AG08396 (cell line): Measurements from ENCODE around the gene ELF5.
A peak's percentile ranks its signal among the peaks of the same experiment; 100 is the strongest.

Experiments
- DNase-seq: peaks from one replicate; pipeline ENCODE4 v3.0.0; 2012; ENCODE audit warnings: low spot score, mixed read lengths

ELF5 gene

GRCh38 chr11:34521265-34521664, 7.7 kb upstream of the ELF5 start:
- DNase-seq: no peak

DNA sequence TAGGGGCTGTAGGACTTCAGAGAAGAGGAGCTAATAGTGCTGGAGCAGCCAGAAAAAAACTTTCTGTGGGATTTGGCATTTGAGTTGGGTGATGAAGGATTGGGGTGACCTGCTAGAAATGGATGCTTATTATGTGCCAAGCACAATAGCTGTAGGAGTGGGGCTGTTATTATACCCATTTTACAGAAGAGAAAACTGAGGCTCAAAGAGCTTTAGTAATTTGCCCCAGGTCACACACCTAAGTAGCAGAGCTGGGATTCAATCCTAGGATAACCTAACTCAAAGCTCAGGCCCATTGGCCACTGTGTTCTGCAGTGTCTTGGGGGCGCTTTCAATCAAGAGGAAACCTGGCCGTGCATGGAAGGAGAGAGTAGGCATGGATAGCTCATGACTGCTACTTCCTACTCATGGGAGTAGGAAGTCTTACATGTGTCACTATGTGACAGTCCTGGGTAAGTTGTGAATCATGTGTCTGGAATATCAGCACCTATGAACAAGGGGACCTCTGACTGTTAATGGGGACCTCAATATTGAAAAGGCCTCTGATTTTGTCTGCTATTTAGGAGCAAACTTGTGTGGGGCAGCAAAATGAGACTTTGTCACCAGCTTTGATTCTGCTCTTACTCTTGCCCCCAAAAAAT, 6.1 kb upstream of the ELF5 start:
- no peak for DNase-seq

GRCh38 chr11:34516247-34517040, 2.9 kb upstream of the ELF5 start:
- no peak for DNase-seq

DNA sequence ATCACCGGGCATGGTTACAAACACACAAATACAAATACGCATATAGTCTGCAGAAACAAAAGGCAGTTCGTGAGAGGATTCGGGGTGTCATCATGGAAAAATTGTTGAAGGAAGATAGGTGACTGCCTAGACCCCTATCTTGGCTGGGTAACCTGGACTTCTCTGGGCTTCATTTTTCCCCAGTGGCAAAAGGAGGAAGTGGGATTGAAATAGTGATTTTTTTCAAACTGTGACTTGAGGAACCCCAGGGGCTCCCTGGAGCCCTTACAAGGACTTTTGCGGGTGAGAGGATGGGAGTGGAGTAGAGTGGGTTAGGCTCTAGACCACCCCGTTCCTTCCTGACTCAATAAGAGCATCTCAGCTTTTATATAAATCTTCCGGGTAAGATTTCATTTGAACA, 1.0 kb upstream of the ELF5 start:
- no peak for DNase-seq

GRCh38 chr11:34512840-34513681, 533 bp downstream of the ELF5 start:
- DNase-seq: peak; percentile 73

GRCh38 chr11:34510673-34511072, 2.9 kb downstream of the ELF5 start:
- no peak for DNase-seq

DNA sequence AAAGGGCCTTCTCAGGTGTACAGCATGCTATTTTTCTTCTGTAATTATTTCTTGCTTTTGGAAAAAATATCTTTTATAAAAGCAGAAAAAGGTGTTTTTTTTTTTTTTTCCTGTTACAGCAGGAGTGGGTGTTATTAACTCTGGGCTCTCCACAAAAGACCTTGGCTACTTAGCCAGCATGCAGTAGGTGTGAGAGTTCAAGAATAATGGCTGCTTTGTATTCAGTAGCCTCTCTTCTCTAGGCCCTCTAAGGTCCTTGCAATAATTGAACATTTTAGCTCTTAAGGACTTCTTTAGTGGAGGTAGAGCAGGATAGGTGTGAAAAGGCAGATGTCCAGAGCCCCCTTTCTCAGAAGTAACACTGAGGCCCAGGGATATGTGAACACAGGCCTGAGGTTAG, 3.4 kb downstream of the ELF5 start:
- no peak for DNase-seq

- no peak for DNase-seq
These were observed 4.2 kb downstream of the ELF5 start for GRCh38 chr11:34509336-34509876.

GRCh38 chr11:34508524-34508923, 5.1 kb downstream of the ELF5 start:
- no peak for DNase-seq

- DNase-seq: no peak
These were observed 6.0 kb downstream of the ELF5 start for GRCh38 chr11:34507610-34508009.

- no peak for DNase-seq
These were observed 6.4 kb downstream of the ELF5 start for GRCh38 chr11:34507156-34507555.

GRCh38 chr11:34505874-34506273, 7.7 kb downstream of the ELF5 start:
- DNase-seq: no peak

GRCh38 chr11:34502949-34503348, 10.6 kb downstream of the ELF5 start:
- no peak for DNase-seq

DNA sequence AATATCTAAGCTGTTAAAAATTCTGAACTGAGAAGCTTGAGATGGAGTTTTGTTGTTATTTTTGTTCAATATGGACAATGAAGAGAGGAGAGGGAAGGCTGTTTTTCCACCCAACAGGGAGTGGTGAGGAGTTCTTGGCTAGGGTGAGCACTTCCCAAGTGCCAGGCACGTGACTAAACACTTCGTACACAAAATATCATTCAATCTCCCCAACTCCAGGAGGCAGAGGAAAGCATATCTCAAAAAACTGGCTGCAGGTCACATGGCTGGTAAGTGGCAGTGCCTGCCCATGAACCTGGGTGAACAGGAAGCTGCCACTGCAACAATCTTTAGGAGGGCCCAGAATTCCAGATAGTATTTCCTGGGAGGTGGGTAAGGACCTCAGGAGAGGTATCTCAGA, 11.6 kb downstream of the ELF5 start:
- DNase-seq: peak; percentile 33

DNA sequence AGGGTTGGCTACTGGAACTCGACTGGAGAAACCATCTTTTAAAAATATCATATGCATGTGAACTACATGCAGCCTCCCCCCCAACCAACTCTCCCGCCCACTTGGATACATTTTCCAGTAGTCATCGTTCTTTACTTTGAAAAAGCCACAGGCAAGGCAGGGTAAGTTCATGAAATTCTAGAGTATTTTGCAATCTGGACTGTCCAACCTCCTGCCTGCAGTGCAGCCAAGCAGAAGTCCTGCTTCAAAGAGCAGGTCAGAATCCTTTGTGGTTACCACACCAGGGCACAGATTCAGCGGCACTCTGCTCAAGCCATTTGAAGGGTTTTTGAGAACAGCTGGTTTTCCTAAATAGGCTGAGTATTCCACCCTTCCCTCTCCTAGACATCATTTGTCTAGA, 12.1 kb downstream of the ELF5 start:
- DNase-seq: peak; percentile 86

GRCh38 chr11:34499719-34500500, 13.7 kb downstream of the ELF5 start:
- DNase-seq: no peak

- DNase-seq: no peak
These were observed 17.7 kb downstream of the ELF5 start for GRCh38 chr11:34495724-34496377.

GRCh38 chr11:34495239-34495723, 18.3 kb downstream of the ELF5 start:
- no peak for DNase-seq

GRCh38 chr11:34493926-34494595, 19.5 kb downstream of the ELF5 start:
- no peak for DNase-seq

- no peak for DNase-seq
These were observed 20.1 kb downstream of the ELF5 start for GRCh38 chr11:34493468-34493867.
